Natural killer cell (primary cell): Measurements from ENCODE around the gene FBRS. TPM values are rescaled to one million over a fixed set of nuclear protein-coding genes. Genes with fewer than 3 reads are reported as not detected.

Source experiments
- ATAC-seq, 3 donors: fragments of 150-1000 bp in 2 of 3; fragments of 200-7000 bp in 1 of 3; cut with Tn5 transposase; 1 replicate in 1 of 3; 2 replicates in 2 of 3; pipeline ENCODE4 v1.10.0; 2021; ENCODE audit warnings: mild to moderate bottlenecking in 2 of 3, moderate library complexity in 2 of 3
- DNase-seq, 2 donors: peaks; one replicate each; pipeline versions ENCODE4 v3.0.0 to v3.0.0-alpha.2; 2013 to 2021; ENCODE audit warnings: mixed read lengths in 1 of 2
- H3K27ac ChIP-seq: one replicate; pipeline ENCODE4 v1.5.1; 2013; ENCODE audit warnings: mild to moderate bottlenecking, low read length
- H3K27me3 ChIP-seq: one replicate; pipeline ENCODE4 v1.6.1; 2013; ENCODE audit warnings: low read length; ENCODE audit not compliant: control insufficient read depth, insufficient read depth
- H3K36me3 ChIP-seq: one replicate; pipeline ENCODE4 v1.6.1; 2013; ENCODE audit warnings: low read length; ENCODE audit not compliant: control insufficient read depth, insufficient read depth
- H3K4me1 ChIP-seq: one replicate; pipeline ENCODE4 v1.6.1; 2013; ENCODE audit warnings: low read length; ENCODE audit not compliant: control insufficient read depth, insufficient read depth
- H3K4me3 ChIP-seq: one replicate; pipeline ENCODE4 v1.5.1; 2013; ENCODE audit warnings: low read length
- H3K9me3 ChIP-seq: one replicate; pipeline ENCODE4 v1.6.1; 2013; ENCODE audit warnings: low read length; ENCODE audit not compliant: control insufficient read depth, insufficient read depth
- H3K27ac Mint-ChIP-seq, 2 donors: one replicate each; pipeline ENCODE4 v1.8.0; 2022; ENCODE audit warnings: mild to moderate bottlenecking in 2 of 2, mixed read lengths in 2 of 2, moderate library complexity in 1 of 2
- H3K27me3 Mint-ChIP-seq, 2 donors: one replicate each; pipeline ENCODE4 v1.8.0; 2022; ENCODE audit warnings: low read depth in 2 of 2, mixed read lengths in 2 of 2
- H3K36me3 Mint-ChIP-seq: one replicate; pipeline ENCODE4 v1.8.0; 2022; ENCODE audit warnings: mixed read lengths
- H3K4me1 Mint-ChIP-seq, 2 donors: one replicate each; pipeline ENCODE4 v1.8.0; 2022; ENCODE audit warnings: mixed read lengths in 2 of 2
- H3K4me3 Mint-ChIP-seq: one replicate; pipeline ENCODE4 v1.8.0; 2022; ENCODE audit warnings: mild to moderate bottlenecking, moderate library complexity, mixed read lengths
- H3K9me3 Mint-ChIP-seq, 2 donors: one replicate each; pipeline ENCODE4 v1.8.0; 2022; ENCODE audit warnings: mixed read lengths in 2 of 2
- CTCF ChIP-seq: fragments of 200-600 bp; IDR thresholded peaks from one replicate; pipeline ENCODE4 v1.8.0; 2022; ENCODE audit warnings: antibody characterized with exemption
- WGBS: methylation state at CpG from one replicate; pipeline ENCODE4 v1.1.7; 2013; ENCODE audit warnings: missing lambda C conversion rate; ENCODE audit not compliant: insufficient coverage; 5-methylcytosine and 5-hydroxymethylcytosine counted together
- intact Hi-C: fragments of 100-400 bp; cut with micrococcal nuclease; formaldehyde crosslinking; loops from one replicate; pipeline ENCODE4 v1.14.2; 2022
- total RNA-seq, 4 donors: library from RNA; stranded (reverse); fragments of 120-200 nt in 1 of 4; gene quantifications; one replicate each; pipeline versions ENCODE4 v1.2.3 to v1.2.4, GENCODE V29; 2013 to 2022

FBRS gene
- total RNA-seq, 3 donors from 2014 or later (not counting 1 experiment from before 2014, with no cell fraction given), result 158 to 182 (median 172) TPM

GRCh38 chr16:30615358-30616091 is 42.7 kb upstream of the FBRS start:
- no peaks in the 10 kb centered on the region for H3K9me3 Mint-ChIP-seq
- DNase-seq, result peak; percentile 58 to 79
- TF ChIP-seq CTCF, result peak; percentile 47
- H3K36me3 Mint-ChIP-seq, result no peaks in the 10 kb centered on the region
- Histone ChIP-seq H3K4me1 (peaks cover 4% of the 10 kb centered on the region), H3K27ac (no peak overlapping the region), H3K27me3 (no peaks in the 10 kb centered on the region), H3K9me3 (no peaks in the 10 kb centered on the region), H3K4me3 (no peak overlapping the region), H3K36me3 (no peaks in the 10 kb centered on the region)
- H3K4me1 Mint-ChIP-seq, result peaks cover 1 to 5% of the 10 kb centered on the region in 2 donors
- no peak overlapping the region for H3K4me3 Mint-ChIP-seq
- no peak overlapping the region for H3K27ac Mint-ChIP-seq
- intact Hi-C loops, result no loop called here
- 70% methylated on average over 11 of the region's 12 CpGs for WGBS
- peaks cover 0 to 2% of the 10 kb centered on the region in 2 donors for H3K27me3 Mint-ChIP-seq
- peak; percentile 82 to 87 (median 84) for ATAC-seq

DNA sequence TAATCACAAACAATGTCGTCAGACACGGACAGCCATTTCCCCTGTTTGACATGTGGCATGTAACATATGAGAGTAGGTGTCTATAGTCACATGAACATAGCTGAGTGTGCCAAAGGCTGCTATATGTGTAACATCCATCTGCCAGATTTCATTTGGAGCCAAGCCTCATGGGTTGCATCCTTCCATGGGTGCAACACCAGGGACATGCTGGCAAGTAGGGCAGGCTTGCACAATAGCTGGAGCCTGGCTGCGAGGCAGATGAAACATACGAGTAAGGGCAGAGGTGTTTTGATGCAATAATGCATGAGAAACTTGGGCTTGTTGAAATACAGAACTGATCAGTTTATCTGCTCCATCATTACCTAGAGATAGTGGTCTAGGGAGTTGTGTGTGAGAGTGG is 39.0 kb upstream of the FBRS start:
- no peak overlapping the region for H3K27ac Mint-ChIP-seq
- WGBS, result 86% methylated on average over 4 of the region's 4 CpGs
- no peaks in the 10 kb centered on the region for H3K4me1 ChIP-seq
- ATAC-seq (no peak), DNase-seq (no peak)
- H3K9me3 ChIP-seq, result no peaks in the 10 kb centered on the region
- no peak overlapping the region for H3K4me3 ChIP-seq
- no peak for TF ChIP-seq CTCF
- H3K27me3 Mint-ChIP-seq, result peaks cover 2 to 16% of the 10 kb centered on the region in 2 donors
- H3K27me3 ChIP-seq, result no peaks in the 10 kb centered on the region
- intact Hi-C loops, result no loop called here
- no peak overlapping the region for H3K4me3 Mint-ChIP-seq
- peaks cover 0 to 4% of the 10 kb centered on the region in 2 donors for H3K4me1 Mint-ChIP-seq
- H3K36me3 ChIP-seq, result no peaks in the 10 kb centered on the region
- H3K9me3 Mint-ChIP-seq, result no peaks in the 10 kb centered on the region
- no peaks in the 10 kb centered on the region for H3K36me3 Mint-ChIP-seq
- H3K27ac ChIP-seq, result no peak overlapping the region

DNA sequence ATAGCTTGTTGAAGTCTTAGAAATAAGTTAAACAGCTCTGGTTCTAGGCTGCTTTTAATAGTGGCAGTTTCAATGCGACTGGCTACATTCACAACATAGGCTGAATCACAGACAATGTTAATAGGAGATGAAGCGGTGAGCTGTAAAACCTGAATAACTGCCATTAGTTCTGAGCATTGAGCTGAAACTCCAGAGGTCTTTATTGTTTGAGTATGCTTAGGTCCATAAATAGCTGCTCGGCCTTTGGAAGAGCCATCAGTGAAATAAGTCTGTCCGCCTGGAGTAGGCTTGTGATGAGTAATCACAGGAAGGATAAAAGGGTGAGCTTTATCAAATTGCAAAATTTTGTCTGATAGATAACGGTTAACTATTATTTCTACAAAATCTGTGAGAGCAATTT is 38.6 kb upstream of the FBRS start:
- no peaks in the 10 kb centered on the region for H3K36me3 ChIP-seq
- Mint-ChIP-seq H3K36me3 (no peaks in the 10 kb centered on the region), H3K27me3 (peaks cover 2 to 16% of the 10 kb centered on the region in 2 donors), H3K27ac (no peak overlapping the region), H3K4me3 (no peak overlapping the region), H3K9me3 (no peaks in the 10 kb centered on the region), H3K4me1 (peaks cover 0 to 4% of the 10 kb centered on the region in 2 donors)
- DNase-seq (no peak), ATAC-seq (no peak)
- no peak for TF ChIP-seq CTCF
- H3K4me1 ChIP-seq, result no peaks in the 10 kb centered on the region
- intact Hi-C loops, result no loop called here
- H3K4me3 ChIP-seq, result no peak overlapping the region
- no peaks in the 10 kb centered on the region for H3K9me3 ChIP-seq
- WGBS, result 90% methylated on average over 5 of the region's 5 CpGs
- H3K27me3 ChIP-seq, result no peaks in the 10 kb centered on the region
- no peak overlapping the region for H3K27ac ChIP-seq

GRCh38 chr16:30620169-30620568 is 38.1 kb upstream of the FBRS start:
- no peak for ATAC-seq
- Mint-ChIP-seq H3K27ac (no peak overlapping the region), H3K9me3 (no peaks in the 10 kb centered on the region), H3K27me3 (peaks cover 2 to 16% of the 10 kb centered on the region in 2 donors), H3K4me3 (no peak overlapping the region), H3K4me1 (peaks cover 0 to 4% of the 10 kb centered on the region in 2 donors), H3K36me3 (no peaks in the 10 kb centered on the region)
- Histone ChIP-seq H3K4me1 (no peaks in the 10 kb centered on the region), H3K27ac (no peak overlapping the region), H3K4me3 (no peak overlapping the region), H3K36me3 (no peaks in the 10 kb centered on the region), H3K27me3 (no peaks in the 10 kb centered on the region), H3K9me3 (no peaks in the 10 kb centered on the region)
- TF ChIP-seq CTCF, result no peak
- intact Hi-C loops, result no loop called here
- no peak for DNase-seq
- WGBS, result 73% methylated on average over 3 of the region's 3 CpGs
